ENCODE results near the gene PDE8A.

PDE8A gene

GRCh38 chr15:84991014-84991712, 9.5 kb downstream of the PDE8A start:
- TF ChIP-seq GATA3 (IDR thresholded peaks at IDR 0.05; ENCODE audit: low read depth, low read length), result no peak
- TF ChIP-seq GATA2 (IDR thresholded peaks at IDR 0.05; ENCODE audit: low read depth, low read length), result no peak

DNA sequence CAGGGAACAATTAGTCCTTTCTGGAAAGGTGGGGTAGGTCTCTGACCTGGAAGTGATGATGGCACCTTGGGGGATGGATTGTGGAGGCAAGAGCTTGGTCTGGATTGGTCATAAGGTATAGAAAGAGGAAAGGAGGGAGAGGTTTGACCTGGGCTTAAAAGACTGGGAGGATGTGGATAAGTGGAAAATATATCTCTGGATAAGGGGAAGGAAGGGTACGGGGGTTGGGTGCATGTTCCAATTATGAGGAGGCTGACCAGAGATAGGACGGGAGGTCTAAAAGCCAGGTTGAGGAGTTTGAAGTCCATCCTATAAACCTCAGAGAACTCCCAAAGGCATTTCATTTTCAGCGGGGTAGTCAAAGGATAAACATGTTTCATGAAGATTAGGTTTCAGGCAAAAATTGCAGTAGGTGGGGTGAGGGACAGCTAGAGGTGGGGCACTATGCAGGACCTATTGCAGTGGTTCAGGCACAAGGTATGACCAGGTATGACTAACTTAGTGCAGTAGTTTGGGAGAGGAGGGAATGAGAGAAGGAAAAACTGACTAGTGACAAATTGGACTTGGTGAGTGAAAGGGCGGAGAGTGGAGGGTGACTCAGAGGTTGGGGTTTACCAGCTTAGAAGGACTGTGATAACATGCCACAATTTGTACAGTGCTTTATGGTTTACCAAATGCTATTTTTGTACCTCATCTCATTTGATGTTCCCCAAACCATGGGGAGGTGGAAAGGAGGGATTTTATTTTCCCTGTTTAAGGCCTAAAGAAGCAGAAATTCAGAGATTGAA, 10.7 kb downstream of the PDE8A start:
- TF ChIP-seq GATA2 (IDR thresholded peaks at IDR 0.05; ENCODE audit: low read depth, low read length) (no peak), GATA3 (IDR thresholded peaks at IDR 0.05; ENCODE audit: low read depth, low read length) (no peak)

- no peak for TF ChIP-seq GATA2 (IDR thresholded peaks at IDR 0.05; ENCODE audit: low read depth, low read length)
- TF ChIP-seq GATA3 (IDR thresholded peaks at IDR 0.05; ENCODE audit: low read depth, low read length), result no peak
These were observed 14.4 kb downstream of the PDE8A start for GRCh38 chr15:84996055-84996454.

DNA sequence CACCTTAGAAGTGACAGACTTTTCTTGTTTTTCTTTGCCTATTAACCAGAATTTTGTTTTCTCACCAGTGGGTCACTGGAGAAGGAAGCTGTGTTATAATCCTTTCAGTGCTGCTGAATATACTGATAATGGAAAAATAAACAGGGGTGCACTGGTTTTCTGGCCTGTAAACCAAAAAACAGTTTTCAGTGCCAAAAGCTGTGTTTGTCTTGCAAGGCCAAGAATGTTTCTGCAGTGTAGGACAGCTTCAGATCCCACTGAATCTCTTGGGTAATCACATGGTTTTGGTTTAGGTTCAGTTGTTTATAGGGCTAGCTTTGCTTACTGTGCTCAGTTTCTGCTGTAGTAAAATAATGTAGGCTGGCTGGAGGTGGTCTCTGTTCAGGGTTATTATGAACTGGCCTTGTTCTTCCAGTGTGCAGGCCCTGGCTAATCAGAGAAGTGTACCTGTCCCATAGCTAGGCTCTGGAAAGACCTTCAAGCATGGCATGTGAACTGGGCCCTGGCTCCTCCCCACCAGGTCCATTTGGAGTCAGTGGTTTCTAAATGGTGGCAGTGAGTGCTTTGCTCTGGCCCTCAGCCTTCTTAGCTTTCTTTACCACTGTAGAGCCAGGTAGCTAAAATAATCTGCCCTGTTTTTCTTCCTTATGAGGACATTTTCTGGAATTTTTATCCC, 18.7 kb downstream of the PDE8A start:
- TF ChIP-seq GATA3 (IDR thresholded peaks at IDR 0.05; ENCODE audit: low read depth, low read length), result no peak
- TF ChIP-seq GATA2 (IDR thresholded peaks at IDR 0.05; ENCODE audit: low read depth, low read length), result no peak

DNA sequence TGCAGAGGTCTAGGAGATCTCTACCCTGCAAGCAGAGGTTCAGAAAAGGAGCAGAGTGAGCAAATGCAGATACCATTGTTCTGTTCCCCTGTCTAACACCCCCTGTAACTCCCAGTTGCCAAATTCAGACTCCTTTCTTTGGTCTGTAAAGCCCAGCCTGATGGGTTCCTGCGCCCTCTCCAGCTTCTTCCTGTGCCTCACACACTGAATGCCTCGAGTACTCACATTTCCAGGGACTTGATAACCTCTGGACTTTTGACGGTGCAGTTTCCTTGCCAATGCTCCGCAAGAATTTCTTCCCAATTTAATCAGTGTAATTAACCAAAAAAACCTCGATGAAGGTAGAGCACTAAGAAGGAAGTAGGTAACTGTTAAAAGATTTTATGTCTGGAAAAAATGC, 19.3 kb downstream of the PDE8A start:
- TF ChIP-seq GATA2 (IDR thresholded peaks at IDR 0.05; ENCODE audit: low read depth, low read length) (no peak), GATA3 (IDR thresholded peaks at IDR 0.05; ENCODE audit: low read depth, low read length) (no peak)

GRCh38 chr15:85002517-85002916, 20.9 kb downstream of the PDE8A start:
- no peak for TF ChIP-seq GATA3 (IDR thresholded peaks at IDR 0.05; ENCODE audit: low read depth, low read length)
- no peak for TF ChIP-seq GATA2 (IDR thresholded peaks at IDR 0.05; ENCODE audit: low read depth, low read length)

- TF ChIP-seq GATA3 (IDR thresholded peaks at IDR 0.05; ENCODE audit: low read depth, low read length) (no peak), GATA2 (IDR thresholded peaks at IDR 0.05; ENCODE audit: low read depth, low read length) (no peak)
These were observed 22.1 kb downstream of the PDE8A start for GRCh38 chr15:85003593-85004312.

GRCh38 chr15:85004550-85004949, 22.9 kb downstream of the PDE8A start:
- TF ChIP-seq GATA3 (IDR thresholded peaks at IDR 0.05; ENCODE audit: low read depth, low read length) (no peak), GATA2 (IDR thresholded peaks at IDR 0.05; ENCODE audit: low read depth, low read length) (no peak)

GRCh38 chr15:85005319-85005718, 23.7 kb downstream of the PDE8A start:
- TF ChIP-seq GATA2 (IDR thresholded peaks at IDR 0.05; ENCODE audit: low read depth, low read length) (no peak), GATA3 (IDR thresholded peaks at IDR 0.05; ENCODE audit: low read depth, low read length) (no peak)

DNA sequence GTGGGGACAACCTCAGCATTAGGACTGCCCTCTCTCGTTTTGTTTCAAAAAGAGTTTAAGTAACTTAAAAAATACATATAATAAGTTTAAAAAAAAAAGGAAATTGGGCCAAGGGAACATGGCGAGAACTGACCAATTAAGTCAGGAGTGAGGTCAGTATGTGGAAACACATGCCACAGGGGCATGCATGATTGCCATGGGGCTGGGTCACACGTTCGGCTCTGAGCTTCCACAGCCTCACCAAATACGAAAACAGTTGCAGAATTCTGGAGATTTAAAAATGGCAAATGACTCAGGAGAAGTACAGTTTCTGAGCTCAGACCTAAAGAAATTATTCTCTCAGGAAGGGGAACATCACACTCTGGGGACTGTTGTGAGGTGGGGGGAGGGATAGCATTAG, 24.1 kb downstream of the PDE8A start:
- TF ChIP-seq GATA2 (IDR thresholded peaks at IDR 0.05; ENCODE audit: low read depth, low read length), result no peak
- TF ChIP-seq GATA3 (IDR thresholded peaks at IDR 0.05; ENCODE audit: low read depth, low read length), result no peak

DNA sequence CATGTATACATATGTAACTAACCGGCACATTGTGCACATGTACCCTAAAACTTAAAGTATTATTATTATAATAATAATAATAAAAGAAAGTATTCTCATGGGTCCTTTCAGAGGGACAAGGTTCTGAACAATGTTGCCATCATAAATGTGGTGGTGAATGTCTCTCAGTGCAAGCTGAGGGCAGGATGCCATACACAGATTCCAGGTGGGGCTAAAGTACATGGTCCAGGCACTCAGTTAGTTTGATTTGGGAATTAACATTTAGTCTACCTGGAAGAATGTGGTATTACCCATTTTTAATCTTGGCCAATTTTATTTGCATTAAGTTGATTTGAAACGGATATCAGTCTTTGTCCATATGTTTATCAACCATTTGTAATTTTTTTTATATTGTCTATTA, 24.5 kb downstream of the PDE8A start:
- TF ChIP-seq GATA2 (IDR thresholded peaks at IDR 0.05; ENCODE audit: low read depth, low read length) (no peak), GATA3 (IDR thresholded peaks at IDR 0.05; ENCODE audit: low read depth, low read length) (no peak)

DNA sequence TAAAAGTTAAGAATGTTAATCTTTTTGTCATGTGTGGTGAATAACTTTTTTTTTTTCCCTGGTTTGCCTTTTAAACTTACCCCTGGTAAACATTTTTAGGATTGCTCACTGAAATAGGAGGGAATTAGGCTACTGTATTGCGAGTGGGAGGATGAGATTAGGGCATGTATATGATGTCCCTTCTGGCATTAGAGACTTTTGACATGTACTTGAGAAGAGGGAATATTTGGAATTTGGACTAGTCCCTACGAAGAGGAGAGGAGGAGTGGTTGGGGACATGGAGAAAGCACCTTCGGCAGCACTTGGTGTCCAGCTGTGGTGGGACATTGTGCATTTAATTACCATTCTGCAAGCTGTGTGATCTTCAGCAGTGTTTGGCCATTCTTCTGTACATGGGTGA, 25.0 kb downstream of the PDE8A start:
- no peak for TF ChIP-seq GATA2 (IDR thresholded peaks at IDR 0.05; ENCODE audit: low read depth, low read length)

DNA sequence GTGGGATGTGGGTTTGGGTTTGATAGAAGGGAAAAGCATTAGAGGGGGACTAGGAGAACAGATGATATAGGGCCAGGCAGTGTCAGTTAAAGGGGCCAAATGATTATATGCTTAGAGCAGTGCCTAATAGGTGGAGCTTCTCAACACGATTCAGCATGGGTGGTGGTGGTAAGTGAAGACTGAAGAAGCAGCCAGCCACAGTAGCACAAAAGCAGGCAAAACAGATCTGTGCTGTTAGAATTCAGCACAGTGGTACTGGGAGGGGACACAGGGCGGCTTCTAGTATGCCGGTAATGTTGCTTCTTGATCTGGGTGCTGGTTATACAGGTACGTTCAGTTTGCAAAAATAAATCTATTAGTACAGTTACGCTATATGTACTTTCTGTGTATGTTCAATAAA, 25.5 kb downstream of the PDE8A start:
- TF ChIP-seq GATA2 (IDR thresholded peaks at IDR 0.05; ENCODE audit: low read depth, low read length) (no peak), GATA3 (IDR thresholded peaks at IDR 0.05; ENCODE audit: low read depth, low read length) (no peak)

GRCh38 chr15:85007741-85008397, 26.2 kb downstream of the PDE8A start:
- TF ChIP-seq GATA2 (IDR thresholded peaks at IDR 0.05; ENCODE audit: low read depth, low read length), result no peak
- no peak for TF ChIP-seq GATA3 (IDR thresholded peaks at IDR 0.05; ENCODE audit: low read depth, low read length)
